Measurements from ENCODE around the gene URI1. TPM values are rescaled to one million over a fixed set of nuclear protein-coding genes. Genes with fewer than 3 reads are reported as not detected.

URI1 gene
- 10 to 100 TPM; 39.9 to 60.8 TPM for total RNA-seq
- 10 to 100 TPM; 21.5 to 25.1 TPM for polyA plus RNA-seq
- long read RNA-seq, donor 1, transcript URI1-202 (11 exons, 3,444 nt) = major isoform, 7 of 23 reads
- long read RNA-seq, donor 1, partial matches to known transcripts = 12 of 23 reads
- long read RNA-seq, donor 1, other reads (novel, unspliced or antisense) = 0 of 23 reads
- long read RNA-seq, donor 2, partial matches to known transcripts = 12 of 14 reads
- long read RNA-seq, donor 2, other reads (novel, unspliced or antisense) = 0 of 14 reads
- long read RNA-seq, donor 3, transcript URI1-211 (3 exons, 1,032 nt) = major isoform, 6 of 11 reads
- long read RNA-seq, donor 3, partial matches to known transcripts = 0 of 11 reads
- long read RNA-seq, donor 3, other reads (novel, unspliced or antisense) = 0 of 11 reads
- long read RNA-seq, donor 4, partial matches to known transcripts = 23 of 27 reads
- long read RNA-seq, donor 4, other reads (novel, unspliced or antisense) = 0 of 27 reads
- long read RNA-seq, donor 5, transcript URI1-206 (10 exons, 2,495 nt) = minor isoform, 9 of 34 reads
- long read RNA-seq, donor 5, transcript URI1-202 (11 exons, 3,444 nt) = major isoform, 10 of 34 reads
- long read RNA-seq, donor 5, partial matches to known transcripts = 11 of 34 reads
- long read RNA-seq, donor 5, other reads (novel, unspliced or antisense) = 0 of 34 reads

GRCh38 chr19:29941828-29942403 lies at the start of gene URI1:
Gene URI1 (plus strand): TSS chr19:29942239. CDS start chr19:29942548, 309 bp downstream.
- 0 to 1% methylated on average over 47 to 59 of the region's 59 CpGs for WGBS, 2 donors
- no peak for TF ChIP-seq CTCF (IDR thresholded peaks at IDR 0.05; ENCODE audit: control extremely low read depth, extremely low read depth)
- no peaks in the 10 kb centered on the region for H3K9me3 ChIP-seq (ENCODE audit: control insufficient read depth in 4 of 4, insufficient read depth in 3 of 4, low read length in 3 of 4)
- H3K9ac ChIP-seq (ENCODE audit: insufficient read depth in 1 of 2, low read length in 2 of 2) = peak within 1 kb of the TSS; percentile 39 to 67
- H3K36me3 ChIP-seq (ENCODE audit: control insufficient read depth in 4 of 4, insufficient read depth in 4 of 4, low read length in 4 of 4) = no peaks in the 10 kb centered on the region
- H3K4me1 ChIP-seq (ENCODE audit: control insufficient read depth in 5 of 5, insufficient read depth in 5 of 5, low read length in 5 of 5) = peaks cover 0 to 28% (median 13%) of the 10 kb centered on the region in 5 donors
- peak within 1 kb of the TSS; percentile 75 to 90 for H3K27ac ChIP-seq (ENCODE audit: low read depth in 1 of 2, low read length in 1 of 2)
- H3K27me3 ChIP-seq (ENCODE audit: control insufficient read depth in 3 of 3, insufficient read depth in 3 of 3, low read length in 2 of 3) = peaks cover 0 to 2% (median 0%) of the 10 kb centered on the region in 3 donors
- peak; percentile 90 to 92 (median 92) for DNase-seq
- H3K4me3 ChIP-seq = peak within 1 kb of the TSS; percentile 99
- peak; percentile 98 for ATAC-seq (ENCODE audit: insufficient read depth, low FRiP score)

GRCh38 chr19:29893606-29894284 lies 48.3 kb upstream of the URI1 start:
- H3K4me1 ChIP-seq (ENCODE audit: control insufficient read depth in 5 of 5, insufficient read depth in 5 of 5, low read length in 5 of 5) = peaks cover 0 to 4% (median 0%) of the 10 kb centered on the region in 5 donors
- no peaks in the 10 kb centered on the region for H3K36me3 ChIP-seq (ENCODE audit: control insufficient read depth in 4 of 4, insufficient read depth in 4 of 4, low read length in 4 of 4)
- ATAC-seq (ENCODE audit: insufficient read depth, low FRiP score) = no peak
- WGBS, 2 donors = 56 to 59% methylated on average over 11 of the region's 11 CpGs
- H3K4me3 ChIP-seq = no peak overlapping the region
- DNase-seq = no peak
- no peak overlapping the region for H3K9ac ChIP-seq (ENCODE audit: insufficient read depth in 1 of 2, low read length in 2 of 2)
- no peaks in the 10 kb centered on the region for H3K27me3 ChIP-seq (ENCODE audit: control insufficient read depth in 3 of 3, insufficient read depth in 3 of 3, low read length in 2 of 3)
- TF ChIP-seq CTCF (IDR thresholded peaks at IDR 0.05; ENCODE audit: control extremely low read depth, extremely low read depth) = no peak
- H3K27ac ChIP-seq (ENCODE audit: low read depth in 1 of 2, low read length in 1 of 2) = no peak overlapping the region
- H3K9me3 ChIP-seq (ENCODE audit: control insufficient read depth in 4 of 4, insufficient read depth in 3 of 4, low read length in 3 of 4) = no peaks in the 10 kb centered on the region

- no peak overlapping the region for H3K4me3 ChIP-seq
- ATAC-seq (ENCODE audit: insufficient read depth, low FRiP score) (no peak), DNase-seq (peak; percentile 52 to 62 (median 55))
- no peak for TF ChIP-seq CTCF (IDR thresholded peaks at IDR 0.05; ENCODE audit: control extremely low read depth, extremely low read depth)
- no peaks in the 10 kb centered on the region for H3K9me3 ChIP-seq (ENCODE audit: control insufficient read depth in 4 of 4, insufficient read depth in 3 of 4, low read length in 3 of 4)
- H3K36me3 ChIP-seq (ENCODE audit: control insufficient read depth in 4 of 4, insufficient read depth in 4 of 4, low read length in 4 of 4) = no peaks in the 10 kb centered on the region
- H3K27me3 ChIP-seq (ENCODE audit: control insufficient read depth in 3 of 3, insufficient read depth in 3 of 3, low read length in 2 of 3) = no peaks in the 10 kb centered on the region
- peaks cover 0 to 4% (median 0%) of the 10 kb centered on the region in 5 donors for H3K4me1 ChIP-seq (ENCODE audit: control insufficient read depth in 5 of 5, insufficient read depth in 5 of 5, low read length in 5 of 5)
- WGBS, 2 donors = 34 to 38% methylated on average over 6 of the region's 6 CpGs
- H3K9ac ChIP-seq (ENCODE audit: insufficient read depth in 1 of 2, low read length in 2 of 2) = no peak overlapping the region
- no peak overlapping the region for H3K27ac ChIP-seq (ENCODE audit: low read depth in 1 of 2, low read length in 1 of 2)
These were observed 45.2 kb upstream of the URI1 start for GRCh38 chr19:29896802-29897201.
